Caco-2 (cell line): ENCODE measurements around the gene ZSCAN30. TPM values are rescaled to one million over a fixed set of nuclear protein-coding genes. Genes with fewer than 3 reads are reported as not detected.

ENCODE experiments used
- BruUV-seq: library from RNA; stranded (reverse); fragments of 400-500 nt; replicated peaks from 2 replicates; lab custom pipeline; 2021; lab: Mats Ljungman, UMichigan
- CTCF ChIA-PET: fragments of 300-600 bp; sonication (Branson Sonifier 250); formaldehyde crosslinking; loops from one replicate; lab custom pipeline; 2022; ENCODE audit warnings: antibody characterized with exemption; lab: Charles Lee
- POLR2A ChIA-PET: fragments of 300-600 bp; sonication (Branson Sonifier 250); formaldehyde crosslinking; loops from one replicate; lab custom pipeline; 2022; ENCODE audit warnings: antibody characterized with exemption; lab: Charles Lee
- DNase-seq, 2 experiments: peaks; one replicate each; pipeline versions ENCODE4 v3.0.0 to v3.0.0-alpha.2; 2020 to 2022
- H3K27me3 ChIP-seq: replicated peaks from 2 replicates; pipeline ENCODE4 v1.6.0; 2011; ENCODE audit warnings: low read length; ENCODE audit not compliant: control insufficient read depth, insufficient read depth
- H3K36me3 ChIP-seq: 2 replicates; pipeline ENCODE4 v1.5.1; 2011; ENCODE audit warnings: low read length; ENCODE audit not compliant: control insufficient read depth, insufficient read depth
- H3K4me1 ChIP-seq: fragments of 250-450 bp; sonication (Bioruptor Pico); 2 replicates; pipeline ENCODE4 v1.5.1; 2020; ENCODE audit warnings: mild to moderate bottlenecking
- H3K4me3 ChIP-seq: 2 replicates; pipeline ENCODE4 v1.5.1; 2011; ENCODE audit warnings: low read depth, mild to moderate bottlenecking, control low read depth, low read length
- H3K9me3 ChIP-seq: fragments of 250-450 bp; sonication (Bioruptor Pico); 2 replicates; pipeline ENCODE4 v1.5.1; 2020; ENCODE audit warnings: mild to moderate bottlenecking, moderate library complexity
- H3K27ac Mint-ChIP-seq: one replicate; pipeline ENCODE4 v1.8.0; 2022; ENCODE audit warnings: mixed read lengths; ENCODE audit not compliant: unreplicated experiment
- H3K27me3 Mint-ChIP-seq: one replicate; pipeline ENCODE4 v1.8.0; 2022; ENCODE audit warnings: mixed read lengths; ENCODE audit not compliant: insufficient read depth, unreplicated experiment
- H3K36me3 Mint-ChIP-seq: one replicate; pipeline ENCODE4 v1.8.0; 2022; ENCODE audit warnings: mild to moderate bottlenecking, mixed read lengths; ENCODE audit not compliant: insufficient read depth, unreplicated experiment
- H3K4me1 Mint-ChIP-seq: one replicate; pipeline ENCODE4 v1.8.0; 2022; ENCODE audit warnings: low read depth, mixed read lengths; ENCODE audit not compliant: unreplicated experiment
- H3K4me3 Mint-ChIP-seq: one replicate; pipeline ENCODE4 v1.8.0; 2022; ENCODE audit warnings: mild to moderate bottlenecking, moderate library complexity, mixed read lengths; ENCODE audit not compliant: unreplicated experiment
- H3K9me3 Mint-ChIP-seq: one replicate; pipeline ENCODE4 v1.8.0; 2022; ENCODE audit warnings: mixed read lengths; ENCODE audit not compliant: unreplicated experiment
- intact Hi-C: fragments of 100-400 bp; cut with micrococcal nuclease; formaldehyde crosslinking; loops from one replicate; pipeline ENCODE4 v1.10.0; 2022; ENCODE audit not compliant: unreplicated experiment
- total RNA-seq: library from RNA; stranded (reverse); gene quantifications from 2 replicates; pipeline ENCODE4 v1.2.3, GENCODE V29; 2022
- TF ChIP-seq, protein P1 (sequence below), 2 experiments: fragments of 200-600 bp in 1 of 2; IDR thresholded peaks; 1 replicate in 1 of 2; 2 replicates in 1 of 2; pipeline versions ENCODE4 v1.5.1 to v1.8.0; 2011 to 2022; ENCODE audit warnings: antibody characterized with exemption in 1 of 2, control low read depth in 1 of 2, inconsistent platforms in 1 of 2, low read depth in 1 of 2, low read length in 1 of 2, mild to moderate bottlenecking in 1 of 2, moderate library complexity in 1 of 2; ENCODE audit not compliant: insufficient read depth in 1 of 2, severe bottlenecking in 1 of 2, unreplicated experiment in 1 of 2

ZSCAN30 gene
- total RNA-seq, 1 experiment from 2014 or later, result 14.1 TPM

DNA sequence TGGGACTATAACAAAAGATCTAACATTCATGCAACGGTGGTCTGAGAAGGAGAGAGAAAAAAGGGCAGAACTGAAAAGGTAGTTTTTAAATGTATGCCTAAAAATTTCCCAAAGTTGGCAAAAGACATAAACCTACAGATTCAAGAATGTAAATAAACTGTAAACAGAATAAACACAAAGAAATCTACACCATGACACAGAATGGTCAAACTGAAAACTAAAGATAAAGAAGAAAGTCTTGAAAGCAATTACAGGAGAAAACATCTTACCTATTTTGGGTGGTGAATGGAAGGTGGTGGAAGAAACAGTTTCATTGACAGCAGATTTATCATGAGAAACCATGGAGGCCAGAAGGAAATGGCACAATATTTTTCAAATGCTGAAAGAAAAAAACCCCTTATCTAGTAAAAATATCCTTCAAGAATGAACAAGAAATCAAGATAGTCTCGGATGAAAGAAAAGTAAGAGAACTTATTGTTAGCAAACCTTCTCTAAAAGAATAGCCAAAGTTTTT is 84.8 kb downstream of the ZSCAN30 start:
- TF ChIP-seq, protein P1, sequence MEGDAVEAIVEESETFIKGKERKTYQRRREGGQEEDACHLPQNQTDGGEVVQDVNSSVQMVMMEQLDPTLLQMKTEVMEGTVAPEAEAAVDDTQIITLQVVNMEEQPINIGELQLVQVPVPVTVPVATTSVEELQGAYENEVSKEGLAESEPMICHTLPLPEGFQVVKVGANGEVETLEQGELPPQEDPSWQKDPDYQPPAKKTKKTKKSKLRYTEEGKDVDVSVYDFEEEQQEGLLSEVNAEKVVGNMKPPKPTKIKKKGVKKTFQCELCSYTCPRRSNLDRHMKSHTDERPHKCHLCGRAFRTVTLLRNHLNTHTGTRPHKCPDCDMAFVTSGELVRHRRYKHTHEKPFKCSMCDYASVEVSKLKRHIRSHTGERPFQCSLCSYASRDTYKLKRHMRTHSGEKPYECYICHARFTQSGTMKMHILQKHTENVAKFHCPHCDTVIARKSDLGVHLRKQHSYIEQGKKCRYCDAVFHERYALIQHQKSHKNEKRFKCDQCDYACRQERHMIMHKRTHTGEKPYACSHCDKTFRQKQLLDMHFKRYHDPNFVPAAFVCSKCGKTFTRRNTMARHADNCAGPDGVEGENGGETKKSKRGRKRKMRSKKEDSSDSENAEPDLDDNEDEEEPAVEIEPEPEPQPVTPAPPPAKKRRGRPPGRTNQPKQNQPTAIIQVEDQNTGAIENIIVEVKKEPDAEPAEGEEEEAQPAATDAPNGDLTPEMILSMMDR (IDR thresholded peaks at IDR 0.05; ENCODE audit: insufficient read depth in 1 of 2, low read depth in 1 of 2, low read length in 1 of 2, severe bottlenecking in 1 of 2, unreplicated experiment in 1 of 2), result no peak
- Mint-ChIP-seq H3K4me1 (no peaks in the 10 kb centered on the region), H3K27ac (no peak overlapping the region), H3K27me3 (no peaks in the 10 kb centered on the region), H3K36me3 (no peaks in the 10 kb centered on the region), H3K4me3 (no peak overlapping the region), H3K9me3 (peaks cover 11% of the 10 kb centered on the region)
- Histone ChIP-seq H3K9me3 (no peaks in the 10 kb centered on the region), H3K36me3 (no peaks in the 10 kb centered on the region), H3K27me3 (no peaks in the 10 kb centered on the region), H3K4me3 (no peak overlapping the region), H3K4me1 (no peaks in the 10 kb centered on the region)
- DNase-seq, result no peak
- intact Hi-C loops, result no loop called here
- no TSS peak for BruUV-seq
- ChIA-PET POLR2A (no interaction called here), CTCF (no interaction called here)

DNA sequence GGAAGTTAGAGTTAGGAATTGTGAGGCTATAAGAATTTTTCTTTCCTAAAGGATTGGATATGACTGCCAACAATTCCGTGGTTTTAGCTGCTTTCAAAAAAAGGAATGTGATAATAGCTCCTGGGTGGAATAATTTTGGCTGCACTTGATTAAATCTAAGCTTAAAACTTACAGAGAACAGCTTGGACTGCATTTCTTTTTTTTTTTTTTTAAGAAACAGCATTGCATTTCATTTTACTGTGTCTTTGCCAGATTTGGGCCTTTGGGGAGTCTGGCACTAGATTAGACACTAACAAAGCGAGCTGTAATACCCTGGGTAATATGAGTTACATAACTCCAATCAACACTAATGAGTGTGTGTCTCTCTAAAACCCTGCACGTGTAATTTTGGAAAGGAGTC is 87.0 kb downstream of the ZSCAN30 start:
- BruUV-seq, result no TSS peak
- no peaks in the 10 kb centered on the region for H3K9me3 ChIP-seq
- no peaks in the 10 kb centered on the region for H3K27me3 ChIP-seq
- H3K4me1 ChIP-seq, result no peaks in the 10 kb centered on the region
- H3K9me3 Mint-ChIP-seq, result peaks cover 11% of the 10 kb centered on the region
- H3K4me3 Mint-ChIP-seq, result no peak overlapping the region
- H3K4me1 Mint-ChIP-seq, result no peaks in the 10 kb centered on the region
- CTCF ChIA-PET, result no interaction called here
- H3K27me3 Mint-ChIP-seq, result no peaks in the 10 kb centered on the region
- no peak overlapping the region for H3K4me3 ChIP-seq
- no peaks in the 10 kb centered on the region for H3K36me3 Mint-ChIP-seq
- POLR2A ChIA-PET, result no interaction called here
- no peaks in the 10 kb centered on the region for H3K36me3 ChIP-seq
- DNase-seq, result no peak
- no peak overlapping the region for H3K27ac Mint-ChIP-seq
- intact Hi-C loops, result no loop called here
- TF ChIP-seq, protein P1 (IDR thresholded peaks at IDR 0.05; ENCODE audit: insufficient read depth in 1 of 2, low read depth in 1 of 2, low read length in 1 of 2, severe bottlenecking in 1 of 2, unreplicated experiment in 1 of 2), result no peak

DNA sequence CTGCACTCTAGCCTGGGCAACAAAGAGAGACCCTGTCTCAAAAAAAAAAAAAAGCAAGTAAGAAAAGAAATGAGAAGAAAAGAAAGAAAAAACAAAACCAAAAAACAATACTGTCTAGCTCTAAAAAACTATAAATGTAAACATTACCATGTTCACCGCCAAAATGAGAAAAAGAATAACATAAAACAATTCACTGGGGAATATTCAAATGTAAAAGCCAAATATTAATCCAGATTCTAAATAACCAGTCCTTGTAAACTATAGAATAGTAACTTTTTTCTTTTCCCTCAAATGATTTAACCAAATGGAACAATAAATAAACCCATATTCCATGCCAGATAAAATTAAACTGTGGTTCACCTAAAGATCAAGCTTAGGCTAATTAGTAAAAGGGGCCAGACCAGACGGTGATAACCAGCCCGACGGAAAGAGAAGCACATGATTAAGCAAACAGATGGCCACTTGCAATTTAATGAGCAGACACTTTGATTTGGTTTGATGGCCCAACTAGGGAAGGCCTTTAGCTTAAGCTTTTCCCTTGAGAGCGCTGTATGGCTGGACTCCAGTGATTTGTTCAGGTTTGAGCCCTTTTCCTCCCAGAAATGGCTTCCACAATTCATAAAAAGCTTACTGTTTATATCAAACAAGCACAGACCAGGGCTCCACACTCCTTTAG is 88.6 kb downstream of the ZSCAN30 start:
- H3K27ac Mint-ChIP-seq, result no peak overlapping the region

More for the DNA sequence above, 88.6 kb downstream of the ZSCAN30 start:
- intact Hi-C loops, result no loop called here
- CTCF ChIA-PET, result no interaction called here
- TF ChIP-seq, protein P1 (IDR thresholded peaks at IDR 0.05; ENCODE audit: insufficient read depth in 1 of 2, low read depth in 1 of 2, low read length in 1 of 2, severe bottlenecking in 1 of 2, unreplicated experiment in 1 of 2), result no peak
- POLR2A ChIA-PET, result no interaction called here
- Histone ChIP-seq H3K9me3 (no peaks in the 10 kb centered on the region), H3K4me3 (no peak overlapping the region), H3K27me3 (no peaks in the 10 kb centered on the region), H3K4me1 (no peaks in the 10 kb centered on the region), H3K36me3 (no peaks in the 10 kb centered on the region)
- no peak for DNase-seq
- Mint-ChIP-seq H3K9me3 (peaks cover 11% of the 10 kb centered on the region), H3K4me1 (no peaks in the 10 kb centered on the region), H3K4me3 (no peak overlapping the region), H3K36me3 (no peaks in the 10 kb centered on the region), H3K27me3 (no peaks in the 10 kb centered on the region)
- no TSS peak for BruUV-seq

Other genes with a start within 250 kb of the ZSCAN30 start
- 8.4 and 9.3 TPM in 2 replicates for gene MAPRE2, start 248.8 kb downstream of the ZSCAN30 start, total RNA-seq
- 4.9 and 6.0 TPM in 2 replicates for gene ZNF397, start 49.2 kb downstream of the ZSCAN30 start, total RNA-seq
- 19.4 and 21.3 TPM in 2 replicates for gene ZNF24, start 54.2 kb upstream of the ZSCAN30 start, total RNA-seq
- gene ZNF396, start 87.1 kb upstream of the ZSCAN30 start, total RNA-seq, result 0.35 and 0.61 TPM in 2 replicates
- 22.7 and 26.6 TPM in 2 replicates for gene INO80C, start 207.7 kb upstream of the ZSCAN30 start, total RNA-seq